ENCODE data around the gene H3-3A. TPM values are rescaled to one million over a fixed set of nuclear protein-coding genes. Genes with fewer than 3 reads are reported as not detected.
A peak's percentile ranks its signal among the peaks of the same experiment; 100 is the strongest.

The H3-3A gene
- total RNA-seq, 2 donors from 2014 or later: 318 to 496 TPM

DNA sequence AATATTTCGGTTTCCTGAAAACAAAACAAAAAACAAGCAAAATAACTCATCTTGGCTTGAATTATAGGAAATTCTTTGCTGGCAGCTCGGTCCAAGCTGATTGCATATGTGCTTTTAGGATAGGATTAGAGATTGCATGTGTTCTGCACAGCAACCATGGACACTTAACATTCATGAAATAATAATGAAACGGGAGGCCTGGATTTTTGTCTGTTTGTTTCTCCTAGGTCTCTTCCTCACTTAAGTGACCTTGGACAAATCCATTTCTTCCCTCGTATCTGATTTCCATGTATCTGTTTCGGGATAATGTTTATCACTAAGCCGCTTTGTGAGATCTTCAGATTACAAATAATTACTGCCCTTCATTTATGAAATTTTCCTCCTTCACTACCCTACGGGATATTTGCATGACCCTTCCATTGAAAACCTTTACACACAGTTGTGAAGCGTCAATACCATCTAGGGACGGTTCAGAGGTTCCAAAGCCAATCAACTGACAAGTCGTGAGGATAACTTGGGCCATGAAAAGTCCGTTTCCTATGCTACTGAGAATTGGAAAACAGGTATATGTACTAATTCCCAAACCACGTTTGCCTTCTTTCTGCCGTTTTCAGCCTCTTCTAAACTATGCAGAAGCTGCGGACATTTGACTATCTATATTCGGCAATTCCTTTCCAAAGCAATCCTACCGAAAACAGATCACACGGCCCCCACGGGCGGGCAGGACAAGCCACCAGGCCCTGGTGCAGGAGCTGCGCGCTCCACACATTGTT is 1.3 kb upstream of the H3-3A start:
- no peaks in the 10 kb centered on the region for H3K27me3 Mint-ChIP-seq
- H3K27ac Mint-ChIP-seq: peak overlapping the region; percentile 87
- H3K4me3 Mint-ChIP-seq: peak overlapping the region; percentile 92
- DNase-seq (no peak), ATAC-seq (no peak)
- H3K36me3 Mint-ChIP-seq (ENCODE audit: low read depth): peaks cover 7% of the 10 kb centered on the region
- H3K9me3 ChIP-seq (ENCODE audit: control insufficient read depth, low read length, poor library complexity, severe bottlenecking): no peaks in the 10 kb centered on the region
- H3K4me1 Mint-ChIP-seq: peaks cover 27% of the 10 kb centered on the region

- H3K9me3 ChIP-seq (ENCODE audit: control insufficient read depth, low read length, poor library complexity, severe bottlenecking): no peaks in the 10 kb centered on the region
- Mint-ChIP-seq H3K4me3 (peak overlapping the region; percentile 98), H3K4me1 (peaks cover 30% of the 10 kb centered on the region), H3K27me3 (no peaks in the 10 kb centered on the region), H3K36me3 (ENCODE audit: low read depth) (peaks cover 7% of the 10 kb centered on the region), H3K27ac (peak overlapping the region; percentile 98)
- DNase-seq: peak in 2 of 3 donors; percentile 52 to 68
- ATAC-seq: peak; percentile 46
Observed at GRCh38 chr1:226061841-226062557, 517 bp upstream of the H3-3A start.

- peak overlapping the region; percentile 98 for H3K4me3 Mint-ChIP-seq
- H3K36me3 Mint-ChIP-seq (ENCODE audit: low read depth): peaks cover 6% of the 10 kb centered on the region
- H3K4me1 Mint-ChIP-seq: peaks cover 40% of the 10 kb centered on the region
Observed at GRCh38 chr1:226063224-226063976, 884 bp downstream of the H3-3A start.

GRCh38 chr1:226063977-226064815 is 1.7 kb downstream of the H3-3A start:
- peak overlapping the region; percentile 98 for H3K27ac Mint-ChIP-seq
- peaks cover 3% of the 10 kb centered on the region for H3K36me3 Mint-ChIP-seq (ENCODE audit: low read depth)
- no peak for ATAC-seq
- DNase-seq: no peak
- peaks cover 45% of the 10 kb centered on the region for H3K4me1 Mint-ChIP-seq
- H3K9me3 ChIP-seq (ENCODE audit: control insufficient read depth, low read length, poor library complexity, severe bottlenecking): no peaks in the 10 kb centered on the region
- H3K27me3 Mint-ChIP-seq: no peaks in the 10 kb centered on the region
- H3K4me3 Mint-ChIP-seq: peak overlapping the region; percentile 98

More at GRCh38 chr1:226063224-226063976, 884 bp downstream of the H3-3A start:
- peak; percentile 29 for ATAC-seq
- Mint-ChIP-seq H3K27ac (peak overlapping the region; percentile 98), H3K27me3 (no peaks in the 10 kb centered on the region)
- no peaks in the 10 kb centered on the region for H3K9me3 ChIP-seq (ENCODE audit: control insufficient read depth, low read length, poor library complexity, severe bottlenecking)
- peak; percentile 21 to 31 (median 25) for DNase-seq

DNA sequence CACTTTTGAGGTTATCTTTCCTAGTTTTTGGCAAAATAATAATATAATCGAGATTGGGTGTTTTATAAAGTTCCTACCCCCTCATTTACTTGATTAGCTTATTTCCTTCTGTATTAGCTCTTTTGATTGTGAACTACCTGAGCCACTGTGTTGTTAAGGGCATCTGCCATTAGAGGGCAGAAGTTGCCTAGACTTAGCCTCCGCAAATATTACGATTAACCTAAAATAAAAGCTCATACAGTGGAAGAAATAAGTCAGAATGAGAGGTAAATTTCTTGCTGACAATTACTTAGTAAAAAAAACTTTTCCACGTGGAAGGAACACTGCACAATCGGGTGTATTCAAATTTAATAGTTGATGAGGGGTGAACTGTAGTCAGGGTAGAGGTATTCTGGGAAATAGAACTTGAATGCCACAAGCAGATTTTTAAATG is 2.3 kb downstream of the H3-3A start:
- DNase-seq: peak in 1 of 3 donors; percentile 18
- Mint-ChIP-seq H3K4me1 (peaks cover 46% of the 10 kb centered on the region), H3K4me3 (peak overlapping the region; percentile 89), H3K27me3 (no peaks in the 10 kb centered on the region), H3K27ac (peak overlapping the region; percentile 98), H3K36me3 (ENCODE audit: low read depth) (peaks cover 4% of the 10 kb centered on the region)
- peak; percentile 18 for ATAC-seq
- no peaks in the 10 kb centered on the region for H3K9me3 ChIP-seq (ENCODE audit: control insufficient read depth, low read length, poor library complexity, severe bottlenecking)

- Mint-ChIP-seq H3K27ac (peak overlapping the region; percentile 98), H3K36me3 (ENCODE audit: low read depth) (peaks cover 10% of the 10 kb centered on the region), H3K4me1 (peaks cover 47% of the 10 kb centered on the region), H3K4me3 (peak overlapping the region; percentile 50), H3K27me3 (no peaks in the 10 kb centered on the region)
- DNase-seq: no peak
- no peaks in the 10 kb centered on the region for H3K9me3 ChIP-seq (ENCODE audit: control insufficient read depth, low read length, poor library complexity, severe bottlenecking)
- no peak for ATAC-seq
Observed at GRCh38 chr1:226066415-226067078, 4.0 kb downstream of the H3-3A start.

DNA sequence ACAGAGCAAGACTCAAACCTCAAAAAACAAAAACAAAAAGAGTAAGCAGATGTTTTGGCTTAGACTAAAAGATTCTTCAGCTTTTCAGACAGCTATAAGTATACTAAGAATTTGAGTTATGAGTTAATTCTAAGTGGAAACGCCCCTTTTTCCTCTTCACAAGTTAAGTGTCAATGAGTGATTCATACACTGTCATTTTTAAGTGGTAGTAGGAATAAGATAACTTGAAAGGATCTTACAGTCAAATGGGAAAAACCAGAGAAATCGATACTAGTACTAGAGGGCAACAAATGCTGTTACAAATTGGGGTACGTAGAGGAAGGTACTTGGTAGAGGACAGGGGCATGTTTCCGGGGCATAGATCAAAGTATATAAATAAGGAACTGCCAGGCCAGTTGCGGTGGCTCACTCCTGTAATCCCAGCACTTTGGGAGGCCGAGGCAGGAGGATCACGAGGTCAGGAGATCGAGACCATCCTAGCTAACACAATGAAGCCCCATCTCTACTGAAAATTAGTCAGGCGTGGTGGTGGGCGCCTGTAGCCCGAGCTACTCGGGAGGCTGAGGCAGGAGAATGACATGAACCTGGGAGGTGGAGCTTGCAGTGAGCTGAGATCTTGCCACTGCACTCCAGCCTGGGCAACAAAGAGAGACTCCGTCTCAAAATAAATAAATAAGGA is 7.4 kb downstream of the H3-3A start:
- Mint-ChIP-seq H3K4me3 (peak overlapping the region; percentile 79), H3K27me3 (no peaks in the 10 kb centered on the region), H3K27ac (peak overlapping the region; percentile 91), H3K4me1 (peaks cover 42% of the 10 kb centered on the region), H3K36me3 (ENCODE audit: low read depth) (peaks cover 13% of the 10 kb centered on the region)
- no peak for DNase-seq
- ATAC-seq: no peak
- no peaks in the 10 kb centered on the region for H3K9me3 ChIP-seq (ENCODE audit: control insufficient read depth, low read length, poor library complexity, severe bottlenecking)

GRCh38 chr1:226072347-226072746 is 9.8 kb downstream of the H3-3A start:
- Mint-ChIP-seq H3K27ac (peak overlapping the region; percentile 90), H3K36me3 (ENCODE audit: low read depth) (peaks cover 10% of the 10 kb centered on the region), H3K27me3 (no peaks in the 10 kb centered on the region), H3K4me1 (peaks cover 27% of the 10 kb centered on the region), H3K4me3 (no peak overlapping the region)
- H3K9me3 ChIP-seq (ENCODE audit: control insufficient read depth, low read length, poor library complexity, severe bottlenecking): no peaks in the 10 kb centered on the region
- no peak for ATAC-seq
- DNase-seq: no peak

- Mint-ChIP-seq H3K27me3 (no peaks in the 10 kb centered on the region), H3K27ac (peak overlapping the region; percentile 90)
Observed at GRCh38 chr1:226073184-226073950, 10.9 kb downstream of the H3-3A start.

GRCh38 chr1:226074046-226074445 is 11.5 kb downstream of the H3-3A start:
- Mint-ChIP-seq H3K36me3 (ENCODE audit: low read depth) (peaks cover 10% of the 10 kb centered on the region), H3K27ac (peak overlapping the region; percentile 90), H3K4me3 (peak overlapping the region; percentile 69)

More at GRCh38 chr1:226073184-226073950, 10.9 kb downstream of the H3-3A start:
- H3K4me3 Mint-ChIP-seq: peak overlapping the region; percentile 69
- no peak for ATAC-seq
- H3K4me1 Mint-ChIP-seq: peaks cover 19% of the 10 kb centered on the region
- DNase-seq: no peak
- H3K36me3 Mint-ChIP-seq (ENCODE audit: low read depth): peaks cover 10% of the 10 kb centered on the region
- H3K9me3 ChIP-seq (ENCODE audit: control insufficient read depth, low read length, poor library complexity, severe bottlenecking): no peaks in the 10 kb centered on the region

DNA sequence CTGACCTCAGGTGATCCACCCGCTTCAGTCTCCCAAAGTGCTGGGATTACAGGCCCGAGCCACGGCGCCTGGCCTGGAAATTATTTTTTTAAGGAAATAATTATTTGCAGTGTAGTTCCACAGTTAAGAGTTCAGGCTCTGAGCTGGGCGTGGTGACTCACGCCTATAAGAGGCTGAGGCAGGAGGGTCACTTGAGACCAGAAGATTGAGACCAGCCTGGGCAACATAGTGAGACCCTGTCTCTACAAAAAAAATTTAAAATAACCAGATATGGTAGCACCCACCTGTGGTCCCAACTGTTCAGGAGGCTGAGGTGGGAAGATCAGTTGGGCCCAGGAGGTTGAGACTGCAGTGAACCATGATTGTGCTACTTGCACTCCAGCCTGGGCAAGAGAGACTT is 13.9 kb downstream of the H3-3A start:
- no peaks in the 10 kb centered on the region for H3K9me3 ChIP-seq (ENCODE audit: control insufficient read depth, low read length, poor library complexity, severe bottlenecking)
- H3K4me3 Mint-ChIP-seq: no peak overlapping the region
- H3K27ac Mint-ChIP-seq: no peak overlapping the region
- ATAC-seq (no peak), DNase-seq (no peak)
- no peaks in the 10 kb centered on the region for H3K27me3 Mint-ChIP-seq
- H3K36me3 Mint-ChIP-seq (ENCODE audit: low read depth): peaks cover 3% of the 10 kb centered on the region
- H3K4me1 Mint-ChIP-seq: peaks cover 6% of the 10 kb centered on the region

More at GRCh38 chr1:226074046-226074445, 11.5 kb downstream of the H3-3A start:
- no peak for DNase-seq
- H3K9me3 ChIP-seq (ENCODE audit: control insufficient read depth, low read length, poor library complexity, severe bottlenecking): no peaks in the 10 kb centered on the region
- H3K4me1 Mint-ChIP-seq: peaks cover 14% of the 10 kb centered on the region
- peak; percentile 24 for ATAC-seq
- H3K27me3 Mint-ChIP-seq: no peaks in the 10 kb centered on the region
